Measurements from ENCODE around the gene NCAPG2.

- TF ChIP-seq, protein P1, sequence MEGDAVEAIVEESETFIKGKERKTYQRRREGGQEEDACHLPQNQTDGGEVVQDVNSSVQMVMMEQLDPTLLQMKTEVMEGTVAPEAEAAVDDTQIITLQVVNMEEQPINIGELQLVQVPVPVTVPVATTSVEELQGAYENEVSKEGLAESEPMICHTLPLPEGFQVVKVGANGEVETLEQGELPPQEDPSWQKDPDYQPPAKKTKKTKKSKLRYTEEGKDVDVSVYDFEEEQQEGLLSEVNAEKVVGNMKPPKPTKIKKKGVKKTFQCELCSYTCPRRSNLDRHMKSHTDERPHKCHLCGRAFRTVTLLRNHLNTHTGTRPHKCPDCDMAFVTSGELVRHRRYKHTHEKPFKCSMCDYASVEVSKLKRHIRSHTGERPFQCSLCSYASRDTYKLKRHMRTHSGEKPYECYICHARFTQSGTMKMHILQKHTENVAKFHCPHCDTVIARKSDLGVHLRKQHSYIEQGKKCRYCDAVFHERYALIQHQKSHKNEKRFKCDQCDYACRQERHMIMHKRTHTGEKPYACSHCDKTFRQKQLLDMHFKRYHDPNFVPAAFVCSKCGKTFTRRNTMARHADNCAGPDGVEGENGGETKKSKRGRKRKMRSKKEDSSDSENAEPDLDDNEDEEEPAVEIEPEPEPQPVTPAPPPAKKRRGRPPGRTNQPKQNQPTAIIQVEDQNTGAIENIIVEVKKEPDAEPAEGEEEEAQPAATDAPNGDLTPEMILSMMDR (IDR thresholded peaks at IDR 0.05): no peak
- TF ChIP-seq POLR2A (IDR thresholded peaks at IDR 0.05): no peak
Observed at GRCh38 chr7:158706273-158706704, 1.7 kb upstream of the NCAPG2 start.

All from gastroesophageal sphincter (tissue), 3 donors.